NCI-H187 treated with DMSO at 0.1 percent for 48 hours (cell line): ENCODE measurements around the gene CLDN6.

Source experiments
- DNase-seq: peaks from one replicate; lab custom pipeline; 2025; lab: John Stamatoyannopoulos, UW

The CLDN6 gene

DNA sequence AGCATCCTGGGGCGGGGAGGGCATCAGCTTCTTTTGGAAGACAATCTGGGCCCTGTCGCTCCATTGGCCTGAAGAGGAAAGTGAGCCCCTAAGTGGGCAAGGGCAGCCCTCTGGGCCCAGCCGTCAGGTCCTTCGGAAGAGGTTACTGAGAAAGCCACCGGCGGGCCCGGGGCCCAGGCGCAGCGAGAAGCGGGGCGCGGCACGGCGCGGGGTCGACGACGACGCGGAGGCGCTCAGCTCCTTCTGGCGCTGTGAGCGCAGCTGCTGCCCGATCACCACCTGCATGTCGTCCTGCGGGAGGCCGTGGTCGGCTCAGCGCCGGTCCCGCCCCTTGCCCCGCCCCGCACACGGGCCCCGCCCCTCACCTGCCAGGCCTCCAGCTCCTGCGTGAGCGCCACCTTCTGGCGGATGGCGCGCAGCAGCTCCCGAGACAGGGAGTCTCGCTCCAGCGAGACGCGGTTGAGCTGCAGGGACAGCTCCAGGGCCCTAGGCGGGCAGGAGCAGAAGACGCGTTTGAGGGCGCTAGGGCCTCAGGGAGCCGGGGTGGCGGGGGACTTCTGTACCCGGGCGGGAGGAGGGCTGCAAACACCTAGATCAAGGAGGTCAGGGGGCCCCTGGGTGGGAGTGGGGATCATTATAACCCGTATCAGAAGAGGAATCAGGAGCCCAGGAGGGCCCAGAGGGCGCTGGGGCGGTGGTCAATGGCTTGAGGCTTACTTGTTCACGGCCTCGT, 10.2 kb upstream of the CLDN6 start:
- DNase-seq: peak; percentile 65

DNA sequence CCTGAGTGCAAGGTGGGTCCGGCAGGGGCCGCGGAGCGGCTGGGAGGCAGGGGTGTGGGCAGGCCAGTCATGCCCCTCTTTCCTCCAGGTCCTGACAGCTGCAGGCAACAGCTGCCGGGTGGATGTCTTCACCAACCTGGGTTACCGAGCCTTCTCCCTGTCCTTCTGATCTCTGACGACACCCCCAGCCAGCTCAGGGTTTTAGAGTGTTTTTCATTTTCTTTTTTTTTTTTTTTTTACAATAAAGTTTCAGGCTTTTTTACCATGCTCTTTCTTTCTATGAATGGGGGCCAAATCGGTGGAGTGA, 9.5 kb upstream of the CLDN6 start:
- no peak for DNase-seq

DNA sequence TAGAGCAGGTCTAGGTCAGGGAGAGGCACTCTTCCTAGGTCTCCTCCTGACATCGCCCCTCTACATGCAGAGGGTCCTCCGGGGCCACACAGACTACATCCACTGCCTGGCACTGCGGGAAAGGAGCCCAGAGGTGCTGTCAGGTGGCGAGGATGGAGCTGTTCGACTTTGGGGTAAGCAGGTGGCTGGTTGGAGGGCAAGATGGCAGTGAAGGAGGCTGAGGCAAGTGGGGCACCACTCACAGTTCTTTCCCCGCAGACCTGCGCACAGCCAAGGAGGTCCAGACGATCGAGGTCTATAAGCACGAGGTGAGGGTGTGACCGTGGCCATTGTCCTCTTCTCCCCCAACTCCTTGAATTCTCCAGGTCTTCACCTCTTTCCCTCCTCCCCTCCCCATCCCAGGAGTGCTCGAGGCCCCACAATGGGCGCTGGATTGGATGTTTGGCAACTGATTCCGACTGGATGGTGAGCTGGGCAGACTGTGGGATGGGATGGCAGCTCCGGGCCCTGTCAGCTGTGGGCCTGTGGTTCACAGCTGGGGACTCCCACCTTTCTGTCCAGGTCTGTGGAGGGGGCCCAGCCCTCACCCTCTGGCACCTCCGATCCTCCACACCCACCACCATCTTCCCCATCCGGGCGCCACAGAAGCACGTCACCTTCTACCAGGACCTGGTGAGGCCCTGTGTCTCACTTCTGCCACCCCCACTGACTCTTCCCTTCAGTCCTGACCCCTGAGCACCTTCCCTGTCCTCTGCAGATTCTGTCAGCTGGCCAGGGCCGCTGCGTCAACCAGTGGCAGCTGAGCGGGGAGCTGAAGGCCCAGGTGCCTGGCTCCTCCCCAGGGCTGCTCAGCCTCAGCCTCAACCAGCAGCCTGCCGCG, 8.9 kb upstream of the CLDN6 start:
- no peak for DNase-seq

DNA sequence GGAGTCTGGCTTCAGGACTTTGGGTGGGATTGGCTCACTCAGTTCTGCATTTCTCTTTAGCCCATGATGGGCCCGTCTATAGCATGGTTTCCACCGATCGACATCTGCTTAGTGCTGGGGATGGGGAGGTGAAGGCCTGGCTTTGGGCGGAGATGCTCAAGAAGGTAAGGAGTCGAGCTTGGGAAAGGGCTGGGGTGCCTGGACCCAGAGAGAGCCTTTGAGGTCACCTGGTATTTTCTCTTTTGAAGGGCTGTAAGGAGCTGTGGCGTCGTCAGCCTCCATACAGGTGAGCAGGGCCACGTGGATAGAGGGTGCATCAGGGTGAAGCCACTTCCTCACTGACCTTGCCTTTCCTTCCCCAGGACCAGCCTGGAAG, 8.0 kb upstream of the CLDN6 start:
- no peak for DNase-seq

DNA sequence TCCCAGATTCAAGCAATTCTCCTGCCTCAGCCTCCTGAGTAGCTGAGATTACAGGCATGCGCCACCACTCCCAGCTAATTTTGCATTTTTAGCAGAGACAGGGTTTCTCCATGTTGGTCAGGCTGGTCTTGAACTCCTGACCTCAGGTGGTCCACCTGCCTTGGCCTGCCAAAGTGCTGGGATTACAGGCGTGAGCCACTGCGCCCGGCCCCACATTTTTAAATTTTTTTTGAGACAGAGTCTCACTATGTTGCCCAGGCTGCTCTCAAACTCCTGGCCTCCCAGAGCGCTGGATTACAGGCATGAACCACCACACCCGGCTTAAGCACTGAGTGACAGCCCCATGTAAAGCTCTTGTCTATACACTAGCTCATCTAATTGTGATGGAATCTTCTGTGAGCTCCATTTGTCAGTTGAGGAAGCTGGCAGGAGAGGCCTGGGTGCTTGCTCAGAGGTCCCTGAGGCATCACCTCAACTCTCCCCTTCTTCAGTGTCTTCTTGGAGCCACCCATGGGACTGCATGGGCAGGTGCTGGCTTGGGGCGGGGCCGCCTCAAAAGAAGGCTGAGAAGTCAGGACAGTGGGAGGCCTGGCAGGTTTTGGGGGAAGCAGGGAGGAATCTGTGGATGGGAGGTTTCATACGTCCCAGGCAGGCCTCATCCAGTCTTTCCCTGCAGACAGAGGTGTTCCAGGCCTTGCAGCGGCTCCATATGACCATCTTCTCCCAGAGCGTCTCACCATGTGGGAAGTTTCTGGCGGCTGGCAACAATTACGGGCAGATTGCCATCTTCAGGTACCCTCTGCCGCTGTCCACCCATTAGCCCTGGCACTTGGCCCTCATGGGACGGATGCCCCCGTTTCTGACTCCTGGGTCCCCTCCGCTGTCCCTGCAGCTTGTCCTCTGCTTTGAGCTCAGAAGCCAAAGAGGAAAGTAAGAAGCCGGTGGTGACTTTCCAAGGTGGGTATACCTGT, 7.3 kb upstream of the CLDN6 start:
- no peak for DNase-seq

DNA sequence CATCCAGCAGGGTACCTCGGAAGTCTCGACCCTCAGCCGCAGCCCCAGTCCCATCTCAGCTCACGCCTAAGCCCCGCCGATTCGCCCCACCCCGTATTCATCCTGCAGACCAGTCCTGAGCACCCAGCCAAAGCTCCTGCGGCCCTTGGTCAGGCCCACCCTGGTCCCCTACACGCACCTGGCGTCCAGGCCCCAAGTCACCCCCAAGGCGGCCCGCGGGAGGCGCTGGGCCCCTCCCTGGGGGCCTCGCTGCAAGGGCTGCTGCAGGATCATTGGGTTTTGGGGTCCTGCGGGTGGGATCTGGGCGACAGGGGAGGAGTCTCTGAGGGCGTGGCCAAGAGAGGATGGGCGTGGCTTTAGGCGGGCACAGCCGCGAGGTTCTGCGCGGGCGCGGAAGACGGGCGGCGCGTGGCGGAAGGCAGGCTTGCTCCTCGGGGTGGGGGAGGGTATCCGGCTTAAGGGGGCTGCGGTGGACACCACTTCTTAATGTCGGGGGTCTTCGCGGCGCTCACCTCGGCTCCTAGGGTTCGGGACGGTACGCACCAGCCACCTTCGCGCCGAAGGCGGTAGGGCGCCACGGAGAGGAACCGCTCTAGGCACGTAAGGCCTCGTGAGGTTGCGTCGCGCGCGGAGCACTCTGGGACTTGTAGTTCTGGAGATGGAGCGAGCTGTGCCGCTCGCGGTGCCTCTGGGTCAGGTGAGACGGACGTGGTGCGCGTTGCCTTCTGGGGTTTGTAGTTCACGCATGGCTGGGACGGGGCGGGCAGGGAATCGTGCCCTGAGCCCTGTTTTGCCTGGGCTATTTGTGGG, 5.9 kb upstream of the CLDN6 start, which contains the start of the genes HCFC1R1 and THOC6:
TSS of gene HCFC1R1 (minus strand) at position 274 of the 810 bp plus-strand sequence. CDS start at position 273, 1 bp downstream.
TSS of gene THOC6 (plus strand) at position 367 of the 810 bp plus-strand sequence. CDS start at position 659, 292 bp downstream.
- DNase-seq: peak; percentile 92

DNA sequence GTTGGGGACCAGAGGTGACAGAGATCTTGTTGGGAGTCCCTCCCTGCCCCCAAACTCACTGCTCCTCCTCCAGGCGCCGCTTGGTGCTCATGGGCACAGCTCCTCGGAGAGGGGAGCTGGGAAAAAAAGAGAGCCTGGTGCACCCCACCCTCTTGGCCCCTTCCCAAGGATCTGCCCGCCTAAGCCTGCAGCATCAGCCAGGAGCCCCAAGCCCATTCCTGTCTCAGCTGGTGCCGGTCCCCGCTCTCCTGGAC, 5.4 kb upstream of the CLDN6 start:
- no peak for DNase-seq

DNA sequence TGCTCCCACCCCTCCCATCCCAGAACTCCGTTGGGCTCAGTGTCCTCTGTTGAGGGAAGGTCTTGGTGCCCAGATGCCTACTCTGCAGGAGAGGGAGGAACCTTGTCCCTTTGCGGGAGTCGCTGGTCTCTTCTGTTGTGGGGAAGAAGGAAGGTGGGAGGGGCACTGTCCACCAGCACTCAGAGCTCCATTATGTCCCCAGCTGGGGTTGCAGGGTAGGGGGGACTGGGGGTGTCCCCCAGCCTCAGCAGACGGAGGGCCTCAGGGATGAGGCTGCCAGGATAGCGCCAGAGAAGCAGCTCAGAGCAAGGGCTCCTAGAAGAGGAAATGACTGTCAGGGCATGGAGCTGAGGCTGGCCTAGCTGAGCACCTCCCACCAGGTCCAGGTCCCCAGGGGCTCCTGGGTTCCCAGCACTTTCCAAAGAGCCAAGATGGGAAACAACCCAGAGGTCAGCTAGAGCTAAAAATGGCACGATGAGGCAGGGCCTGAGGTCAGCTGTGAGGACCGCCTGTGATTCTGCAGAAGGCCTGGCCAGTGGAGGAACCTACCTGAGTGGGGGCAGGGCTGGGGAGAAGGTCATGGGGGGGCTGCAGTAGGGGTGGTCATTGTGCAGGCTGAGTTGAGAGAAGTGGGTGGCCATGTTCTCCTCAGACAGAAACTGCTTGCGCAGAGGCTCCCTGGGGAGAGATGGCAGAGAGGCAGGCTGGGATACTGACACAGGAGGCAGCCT, 4.9 kb upstream of the CLDN6 start:
- DNase-seq: no peak

DNA sequence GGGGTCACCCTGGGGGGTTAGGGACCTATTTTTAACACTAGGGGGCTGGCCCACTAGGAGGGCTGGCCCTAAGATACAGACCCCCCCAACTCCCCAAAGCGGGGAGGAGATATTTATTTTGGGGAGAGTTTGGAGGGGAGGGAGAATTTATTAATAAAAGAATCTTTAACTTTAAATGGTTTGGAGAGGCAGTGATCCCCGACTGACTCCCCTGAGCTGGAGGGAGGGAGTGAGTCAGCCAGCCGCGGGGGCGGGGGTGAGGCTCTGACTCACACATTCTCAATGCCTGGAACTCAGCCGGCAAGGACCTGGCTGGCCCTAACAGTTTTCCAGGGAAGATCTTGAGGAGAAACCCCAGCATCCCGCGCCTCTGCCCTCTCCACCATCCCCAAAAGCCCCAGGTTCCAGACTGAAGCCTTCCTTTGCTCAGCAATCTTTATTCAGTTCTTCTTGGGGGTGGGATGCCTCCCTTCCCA, 4.3 kb upstream of the CLDN6 start:
- no peak for DNase-seq

DNA sequence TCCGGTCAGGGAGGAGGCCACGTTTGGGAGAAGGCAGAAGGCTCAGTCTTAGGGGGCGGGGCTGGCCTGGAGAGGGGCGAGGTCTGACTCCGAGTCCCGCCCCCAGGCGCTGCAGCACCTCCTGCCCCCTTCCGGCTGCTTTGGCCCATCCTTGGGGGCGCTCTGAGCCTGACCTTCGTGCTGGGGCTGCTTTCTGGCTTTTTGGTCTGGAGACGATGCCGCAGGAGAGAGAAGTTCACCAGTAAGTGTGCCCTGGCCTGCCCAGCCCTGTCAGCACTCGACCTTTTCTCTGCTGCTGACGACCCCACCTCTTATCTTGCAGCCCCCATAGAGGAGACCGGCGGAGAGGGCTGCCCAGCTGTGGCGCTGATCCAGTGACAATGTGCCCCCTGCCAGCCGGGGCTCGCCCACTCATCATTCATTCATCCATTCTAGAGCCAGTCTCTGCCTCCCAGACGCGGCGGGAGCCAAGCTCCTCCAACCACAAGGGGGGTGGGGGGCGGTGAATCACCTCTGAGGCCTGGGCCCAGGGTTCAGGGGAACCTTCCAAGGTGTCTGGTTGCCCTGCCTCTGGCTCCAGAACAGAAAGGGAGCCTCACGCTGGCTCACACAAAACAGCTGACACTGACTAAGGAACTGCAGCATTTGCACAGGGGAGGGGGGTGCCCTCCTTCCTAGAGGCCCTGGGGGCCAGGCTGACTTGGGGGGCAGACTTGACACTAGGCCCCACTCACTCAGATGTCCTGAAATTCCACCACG, 3.6 kb upstream of the CLDN6 start:
- DNase-seq: no peak

DNA sequence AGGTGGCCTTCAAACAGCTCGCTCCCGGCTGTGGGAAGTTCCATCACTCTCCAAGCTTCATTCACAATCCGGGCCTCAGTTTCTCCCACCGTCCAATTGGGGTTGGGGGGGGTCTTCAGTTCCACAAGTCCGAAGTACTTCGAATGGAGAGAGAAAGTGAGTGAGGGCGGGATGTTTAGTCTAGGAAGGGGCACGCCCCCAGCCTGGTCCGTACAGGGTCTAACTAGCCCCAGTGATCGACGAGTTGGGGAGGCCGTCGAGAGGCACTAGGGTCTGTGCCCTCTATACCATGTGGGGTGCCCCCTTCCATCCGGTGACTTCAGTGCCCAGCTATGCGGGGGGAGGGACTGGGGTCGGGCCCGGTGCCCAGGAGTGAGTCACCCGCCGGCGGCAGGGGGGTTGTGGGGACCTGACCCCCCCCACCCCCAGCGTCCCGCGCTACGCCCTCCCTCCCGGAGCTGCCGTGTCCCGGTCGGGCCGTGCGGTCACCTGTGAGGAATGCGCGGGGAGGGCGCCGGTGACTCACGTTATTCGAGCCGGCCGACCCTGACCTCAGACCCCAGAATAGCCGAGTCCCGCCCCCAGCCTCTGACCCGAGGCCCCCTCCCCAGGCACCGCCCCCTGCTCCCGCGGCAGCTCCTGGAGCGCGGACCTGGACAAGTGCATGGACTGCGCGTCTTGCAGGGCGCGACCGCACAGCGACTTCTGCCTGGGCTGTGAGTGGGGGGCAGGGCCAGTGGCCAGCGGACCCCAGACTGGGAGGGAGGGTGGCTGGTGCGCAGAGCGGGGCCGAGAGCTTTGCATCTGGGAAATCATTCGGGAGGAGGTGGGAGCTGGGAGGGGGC, 2.8 kb upstream of the CLDN6 start:
- DNase-seq: no peak

DNA sequence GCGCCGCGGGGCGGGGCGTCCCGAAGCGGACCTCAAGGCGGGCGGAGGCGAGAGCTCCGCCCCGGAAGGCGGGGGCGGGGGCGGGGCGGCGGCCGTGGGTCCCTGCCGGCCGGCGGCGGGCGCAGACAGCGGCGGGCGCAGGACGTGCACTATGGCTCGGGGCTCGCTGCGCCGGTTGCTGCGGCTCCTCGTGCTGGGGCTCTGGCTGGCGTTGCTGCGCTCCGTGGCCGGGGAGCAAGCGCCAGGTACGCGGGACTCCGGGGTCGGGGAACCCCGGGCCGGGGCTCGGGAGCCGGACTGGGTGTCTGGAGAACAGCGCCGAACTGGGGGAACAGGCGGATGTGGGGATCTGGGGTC, 2.2 kb upstream of the CLDN6 start, which contains the start of gene TNFRSF12A:
TSS of gene TNFRSF12A (plus strand) at position 122 of the 357 bp plus-strand sequence. CDS start at position 152, 30 bp downstream.
- no peak for DNase-seq

DNA sequence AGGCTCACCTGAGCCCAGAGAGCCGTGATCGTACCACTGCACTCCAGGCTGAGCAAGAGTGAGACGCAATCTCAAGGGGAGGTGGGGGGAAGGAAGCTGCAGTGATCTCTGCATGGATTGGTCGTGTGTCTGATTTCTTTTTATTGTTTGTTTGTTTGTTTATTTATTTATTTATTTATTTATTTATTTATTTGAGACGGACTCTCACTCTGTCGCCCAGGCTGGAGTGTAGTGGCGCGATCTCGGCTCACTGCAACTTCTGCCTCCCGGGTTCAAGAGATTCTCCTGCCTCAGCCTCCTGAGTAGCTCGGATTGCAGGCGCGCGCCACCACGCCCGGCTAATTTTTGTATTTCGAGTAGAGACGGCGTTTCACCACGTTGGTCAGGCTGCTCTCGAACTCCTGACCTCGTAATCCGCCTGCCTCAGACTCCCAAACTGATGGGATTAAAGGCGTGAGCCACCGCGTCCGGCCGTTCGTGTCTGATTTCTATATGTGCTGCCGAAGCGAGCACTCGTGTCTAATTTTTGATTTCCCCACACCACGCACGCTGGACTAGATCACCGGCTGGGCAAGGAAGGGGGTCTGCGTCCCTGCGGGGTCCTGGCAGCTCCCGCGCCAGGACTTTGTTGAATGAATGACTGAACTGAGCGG, 1.7 kb upstream of the CLDN6 start:
- no peak for DNase-seq

DNA sequence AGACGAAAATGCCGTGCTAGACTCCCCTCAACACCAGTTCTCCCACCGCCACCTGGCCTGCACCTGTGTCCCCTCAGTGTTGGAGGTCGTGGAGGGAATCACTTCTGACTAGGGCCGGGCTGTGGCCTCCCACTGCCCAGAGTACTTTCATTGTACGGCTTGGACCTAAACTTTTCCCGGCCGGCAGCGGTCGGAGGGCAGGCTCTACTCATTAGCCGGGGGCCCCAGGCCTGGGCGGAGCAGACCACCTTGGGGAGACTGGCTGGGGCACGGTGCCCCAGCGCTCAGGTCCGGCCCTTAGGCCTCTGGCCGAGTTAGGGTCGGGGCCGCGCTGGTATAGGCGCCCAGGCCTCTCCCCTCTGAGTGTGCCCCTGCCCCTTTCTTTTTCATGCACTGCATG, 639 bp downstream of the CLDN6 start:
- no peak for DNase-seq

DNA sequence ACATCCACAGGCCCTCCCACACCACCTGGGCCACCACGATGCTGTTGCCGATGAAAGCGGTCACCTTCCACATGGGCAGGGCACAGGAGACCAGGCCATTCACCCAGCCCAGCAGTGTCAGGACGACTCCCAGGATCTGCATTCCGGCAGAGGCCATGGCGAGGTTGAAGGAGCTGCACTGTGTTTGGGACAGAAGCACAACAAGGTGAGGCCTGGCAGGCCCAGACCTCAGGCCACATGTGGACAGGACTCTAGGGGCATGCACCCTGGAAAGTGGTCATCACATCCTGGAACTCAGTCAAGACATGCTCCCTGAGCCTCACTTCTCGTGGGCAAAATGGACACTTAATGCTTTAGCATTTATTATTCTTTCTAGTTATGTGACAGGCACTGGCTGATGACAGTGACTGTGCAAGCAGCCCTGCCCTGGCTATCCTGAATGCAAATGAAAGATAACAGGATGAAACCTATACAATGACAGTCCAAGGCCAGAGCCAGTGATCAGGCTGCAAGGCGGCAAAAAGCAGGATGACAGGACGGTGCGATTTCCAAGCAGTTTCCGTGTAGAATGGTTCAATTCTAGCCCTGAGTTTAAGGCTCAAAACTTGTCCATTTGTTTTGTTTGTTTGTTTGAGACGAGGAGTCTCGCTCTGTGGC, 2.0 kb downstream of the CLDN6 start:
- DNase-seq: no peak

DNA sequence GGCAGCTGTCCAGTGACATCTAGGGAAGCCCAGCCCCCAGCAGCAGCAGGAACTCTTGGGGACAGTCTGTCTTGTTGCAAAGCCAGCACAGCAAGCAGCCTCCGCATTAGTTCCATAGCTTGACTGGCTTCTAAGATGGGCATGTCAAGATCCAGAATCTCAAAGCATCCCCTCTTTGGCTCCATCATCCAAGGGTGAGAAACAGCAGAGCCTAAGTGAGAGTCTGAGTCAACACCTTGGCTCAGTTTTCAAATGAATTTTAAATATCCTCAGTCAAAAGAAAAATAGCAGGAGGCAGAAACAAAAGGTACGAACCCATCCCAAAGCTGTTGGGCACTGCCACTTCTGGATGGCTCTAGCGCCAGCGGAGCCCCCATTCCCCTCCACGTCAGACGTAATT, 3.0 kb downstream of the CLDN6 start:
- no peak for DNase-seq

DNA sequence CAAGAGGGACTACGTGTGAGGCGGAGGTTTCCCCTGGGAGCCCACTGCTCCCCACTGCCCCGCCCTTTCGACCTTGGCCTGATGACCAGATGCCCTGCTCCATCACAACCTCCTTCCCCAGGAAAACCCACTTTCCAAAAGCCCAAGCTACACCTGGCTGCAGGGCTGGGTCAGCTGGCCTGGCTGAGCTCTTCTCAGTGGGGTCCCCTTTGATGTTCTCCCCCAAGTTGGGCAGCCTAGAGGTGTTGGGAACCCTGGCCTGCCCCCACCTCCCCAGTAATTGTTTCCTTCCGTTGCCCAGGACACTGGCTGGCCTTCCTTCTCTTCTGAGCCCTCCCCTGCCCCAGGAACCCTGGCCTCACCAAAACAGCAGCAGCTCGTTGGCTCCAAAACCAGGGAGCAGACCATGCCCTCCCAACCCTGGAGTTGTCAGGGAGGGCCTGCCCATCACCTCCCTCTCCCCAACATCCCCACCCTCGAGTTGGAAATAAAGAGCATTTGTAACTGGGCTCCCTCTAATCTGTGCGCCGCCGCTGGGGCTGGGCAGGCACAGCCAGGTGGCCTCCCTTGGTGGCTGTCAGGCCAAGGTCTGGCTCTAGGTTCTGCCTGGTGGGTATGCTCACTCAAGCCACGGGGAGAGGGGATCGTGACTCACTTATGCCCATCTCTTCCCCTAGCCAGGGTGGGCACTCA, 3.8 kb downstream of the CLDN6 start:
- no peak for DNase-seq
